Mucosa of descending colon (tissue), 3 donors: ENCODE data around the gene GPR137. TPM values are rescaled to one million over a fixed set of nuclear protein-coding genes. Genes with fewer than 3 reads are reported as not detected.
A peak's percentile ranks its signal among the peaks of the same experiment; 100 is the strongest.

Experiments
- ATAC-seq: fragments of 200-7000 bp; cut with Tn5 transposase; one replicate; pipeline ENCODE4 v1.9.1; 2020; ENCODE audit warnings: mild to moderate bottlenecking, moderate library complexity
- DNase-seq, 3 donors: peaks; one replicate each; pipeline ENCODE4 v3.0.0-alpha.2; 2020
- H3K36me3 ChIP-seq: fragments of 200-600 bp; one replicate; pipeline ENCODE4 v1.8.0; 2021; ENCODE audit warnings: low read depth, mild to moderate bottlenecking
- H3K4me1 ChIP-seq: fragments of 200-600 bp; one replicate; pipeline ENCODE4 v1.8.0; 2021; ENCODE audit warnings: low read depth, mild to moderate bottlenecking
- H3K4me3 ChIP-seq: fragments of 200-600 bp; one replicate; pipeline ENCODE4 v1.8.0; 2021; ENCODE audit warnings: mild to moderate bottlenecking
- H3K9me3 ChIP-seq: fragments of 200-600 bp; one replicate; pipeline ENCODE4 v1.8.0; 2021; ENCODE audit warnings: mild to moderate bottlenecking
- CTCF ChIP-seq: fragments of 200-600 bp; IDR thresholded peaks from one replicate; pipeline ENCODE4 v1.8.0; 2022; ENCODE audit warnings: antibody characterized with exemption, mild to moderate bottlenecking
- intact Hi-C, 2 donors: fragments of 100-400 bp; cut with DNase I in 1 of 2; cut with micrococcal nuclease in 1 of 2; formaldehyde crosslinking; loops; one replicate each; pipeline versions ENCODE4 v1.11.0 to v1.11.1; 2022; cut with DNase I, micrococcal nuclease
- total RNA-seq, 3 donors: library from RNA; stranded (reverse); fragmentation: NEBNext Ultra II Directional in 2 of 3; extraction: Animal tissue kit (Norgen Biotek cat#: 25700) in 2 of 3; gene quantifications; one replicate each; pipeline versions ENCODE4 v1.2.1 to v1.2.4, GENCODE V29; 2021 to 2023
- donor health status: DM: no; HTN: no; CAD: no; lungs with moderate emphysema.
- donor health status: DM: no; HTN: no; CAD: no.
- donor health status: DM: no; HTN: yes; CAD: no.

Gene GPR137
- total RNA-seq, 3 donors from 2014 or later = 31.2 to 46.7 (median 40.6) TPM

DNA sequence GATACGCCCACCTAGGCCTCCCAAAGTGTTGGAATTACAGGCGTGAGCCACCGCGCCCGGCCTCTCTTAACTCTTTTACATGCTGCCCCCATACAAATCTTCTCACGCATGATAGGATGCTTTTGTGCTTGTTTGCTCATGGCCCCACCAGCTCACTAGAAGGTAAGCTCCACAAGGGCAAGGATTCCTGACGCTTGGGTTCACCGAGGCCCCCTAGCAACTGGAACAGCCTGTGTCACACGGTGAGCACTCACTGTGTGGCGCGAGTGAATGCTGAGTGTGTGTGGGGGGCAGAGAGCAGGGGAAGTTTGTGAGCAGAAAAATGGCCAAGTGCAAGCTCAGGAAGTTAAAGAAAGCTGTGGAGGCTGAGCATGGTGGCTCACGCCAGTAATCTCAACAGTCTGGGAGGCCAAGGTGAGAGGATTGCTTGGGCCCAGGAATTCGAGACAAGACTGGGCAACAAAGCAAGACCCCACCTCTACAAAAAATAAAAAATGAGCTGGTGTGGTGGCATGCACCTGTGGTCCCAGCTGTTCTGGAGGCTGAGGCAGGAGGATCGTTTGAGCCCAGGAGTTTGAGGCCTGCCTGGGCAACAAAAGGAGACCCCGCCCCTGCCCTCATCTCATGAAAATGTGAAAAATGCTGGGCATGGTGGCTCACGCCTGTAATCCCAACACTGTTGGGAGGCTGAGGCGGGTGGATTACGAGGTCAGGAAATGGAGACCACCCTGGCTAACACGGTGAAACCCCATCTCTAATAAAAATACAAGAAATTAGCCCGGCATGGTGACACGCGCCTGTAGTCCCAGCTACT lies 3.5 kb upstream of the GPR137 start:
- Histone ChIP-seq H3K36me3 (no peaks in the 10 kb centered on the region), H3K9me3 (no peaks in the 10 kb centered on the region), H3K4me3 (no peak overlapping the region), H3K4me1 (peaks cover 30% of the 10 kb centered on the region)
- no peak for ATAC-seq
- no peak for TF ChIP-seq CTCF
- intact Hi-C loops = no loop called here
- DNase-seq = peak in 1 of 3 donors; percentile 43

GRCh38 chr11:64283092-64283491 lies 2.6 kb upstream of the GPR137 start:
- H3K4me1 ChIP-seq = peaks cover 28% of the 10 kb centered on the region
- ATAC-seq (no peak), DNase-seq (no peak)
- TF ChIP-seq CTCF = no peak
- no peak overlapping the region for H3K4me3 ChIP-seq
- no peaks in the 10 kb centered on the region for H3K9me3 ChIP-seq
- no peaks in the 10 kb centered on the region for H3K36me3 ChIP-seq
- intact Hi-C loops = no loop called here

GRCh38 chr11:64284048-64284961 lies 1.3 kb upstream of the GPR137 start, which contains the start of gene BAD:
Gene BAD, minus strand, starts transcription at chr11:64284665. Its CDS starts 297 bp downstream, at chr11:64284368.
- Histone ChIP-seq H3K4me3 (peak within 1 kb of the TSS; percentile 53), H3K4me1 (peaks cover 28% of the 10 kb centered on the region), H3K36me3 (no peaks in the 10 kb centered on the region), H3K9me3 (no peaks in the 10 kb centered on the region)
- ATAC-seq (peak; percentile 88), DNase-seq (peak; percentile 97)
- no peak for TF ChIP-seq CTCF
- intact Hi-C loops = no loop called here

DNA sequence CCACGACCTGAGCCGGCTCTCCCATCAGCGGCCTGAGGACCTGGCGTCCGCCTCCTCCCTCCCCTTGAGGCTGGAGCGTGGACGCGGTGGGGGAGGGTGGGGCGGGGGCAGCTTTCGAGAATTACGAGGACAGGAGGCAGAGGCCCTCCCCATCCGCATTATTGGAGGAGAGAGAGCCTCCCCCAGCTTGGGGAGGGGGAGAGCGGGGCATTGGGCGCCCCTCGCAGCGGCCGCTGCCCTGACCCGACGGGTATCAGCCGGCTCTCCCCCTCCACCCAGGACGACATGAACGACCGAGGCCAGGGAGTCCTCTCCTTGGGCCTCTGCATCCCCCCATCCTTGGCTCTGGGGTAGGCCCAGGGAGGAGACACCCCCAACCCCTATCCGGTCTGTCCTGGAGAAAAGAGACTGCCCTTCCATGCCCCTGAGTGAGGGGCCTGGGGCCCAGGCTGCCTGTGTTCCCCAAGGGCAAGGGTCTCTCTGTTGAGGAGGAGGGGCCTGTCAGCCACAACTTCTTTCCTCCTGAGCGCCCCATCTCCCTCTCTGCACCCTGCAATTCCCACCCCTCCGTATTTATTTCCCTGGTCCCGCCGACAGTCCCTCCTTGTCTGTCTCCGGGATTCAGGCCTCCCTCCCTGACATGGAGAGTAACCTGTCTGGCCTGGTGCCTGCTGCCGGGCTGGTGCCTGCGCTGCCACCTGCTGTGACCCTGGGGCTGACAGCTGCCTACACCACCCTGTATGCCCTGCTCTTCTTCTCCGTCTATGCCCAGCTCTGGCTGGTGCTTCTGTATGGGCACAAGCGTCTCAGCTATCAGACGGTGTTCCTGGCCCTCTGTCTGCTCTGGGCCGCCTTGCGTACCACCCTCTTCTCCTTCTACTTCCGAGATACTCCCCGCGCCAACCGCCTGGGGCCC lies 495 bp downstream of the GPR137 start:
- Histone ChIP-seq H3K36me3 (no peaks in the 10 kb centered on the region), H3K9me3 (no peaks in the 10 kb centered on the region), H3K4me3 (peak overlapping the region; percentile 53), H3K4me1 (peaks cover 28% of the 10 kb centered on the region)
- DNase-seq = peak in 2 of 3 donors; percentile 55 to 70
- intact Hi-C loops = no loop called here
- ATAC-seq = peak; percentile 24
- TF ChIP-seq CTCF = no peak

GRCh38 chr11:64286801-64287159 lies 1.1 kb downstream of the GPR137 start:
- ATAC-seq = no peak
- Histone ChIP-seq H3K4me3 (no peak overlapping the region), H3K4me1 (peaks cover 33% of the 10 kb centered on the region), H3K36me3 (no peaks in the 10 kb centered on the region), H3K9me3 (no peaks in the 10 kb centered on the region)
- no peak for TF ChIP-seq CTCF
- DNase-seq = no peak
- intact Hi-C loops = no loop called here
